ENCODE data around the gene ATP6V0B. TPM values are rescaled to one million over a fixed set of nuclear protein-coding genes. Genes with fewer than 3 reads are reported as not detected.

ATP6V0B gene
- total RNA-seq, 1 donor from 2014 or later = 75.5 TPM

GRCh38 chr1:43982808-43983207 lies 8.0 kb downstream of the ATP6V0B start:
- DNase-seq (no peak), ATAC-seq (ENCODE audit: low read depth) (no peak)
- Mint-ChIP-seq H3K27ac (no peak overlapping the region), H3K4me3 (no peak overlapping the region), H3K9me3 (no peaks in the 10 kb centered on the region), H3K27me3 (no peaks in the 10 kb centered on the region), H3K4me1 (peaks cover 20% of the 10 kb centered on the region), H3K36me3 (ENCODE audit: low read depth) (peaks cover 4% of the 10 kb centered on the region)
- TF ChIP-seq, protein P1, sequence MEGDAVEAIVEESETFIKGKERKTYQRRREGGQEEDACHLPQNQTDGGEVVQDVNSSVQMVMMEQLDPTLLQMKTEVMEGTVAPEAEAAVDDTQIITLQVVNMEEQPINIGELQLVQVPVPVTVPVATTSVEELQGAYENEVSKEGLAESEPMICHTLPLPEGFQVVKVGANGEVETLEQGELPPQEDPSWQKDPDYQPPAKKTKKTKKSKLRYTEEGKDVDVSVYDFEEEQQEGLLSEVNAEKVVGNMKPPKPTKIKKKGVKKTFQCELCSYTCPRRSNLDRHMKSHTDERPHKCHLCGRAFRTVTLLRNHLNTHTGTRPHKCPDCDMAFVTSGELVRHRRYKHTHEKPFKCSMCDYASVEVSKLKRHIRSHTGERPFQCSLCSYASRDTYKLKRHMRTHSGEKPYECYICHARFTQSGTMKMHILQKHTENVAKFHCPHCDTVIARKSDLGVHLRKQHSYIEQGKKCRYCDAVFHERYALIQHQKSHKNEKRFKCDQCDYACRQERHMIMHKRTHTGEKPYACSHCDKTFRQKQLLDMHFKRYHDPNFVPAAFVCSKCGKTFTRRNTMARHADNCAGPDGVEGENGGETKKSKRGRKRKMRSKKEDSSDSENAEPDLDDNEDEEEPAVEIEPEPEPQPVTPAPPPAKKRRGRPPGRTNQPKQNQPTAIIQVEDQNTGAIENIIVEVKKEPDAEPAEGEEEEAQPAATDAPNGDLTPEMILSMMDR (IDR thresholded peaks at IDR 0.05) = no peak
- intact Hi-C loops (cut with micrococcal nuclease) = loop anchor here (1.0 kb wide), 1 partner anchor 8 kb away; the partner anchor contains the start of gene CCDC24
- ChIA-PET CTCF (no interaction called here), POLR2A (no interaction called here)

GRCh38 chr1:43983253-43983899 lies 8.6 kb downstream of the ATP6V0B start:
- intact Hi-C loops (cut with micrococcal nuclease) = loop anchor here (1.0 kb wide), 1 partner anchor 8 kb away; the partner anchor contains the start of gene CCDC24
- POLR2A ChIA-PET = no interaction called here
- H3K36me3 Mint-ChIP-seq (ENCODE audit: low read depth) = no peaks in the 10 kb centered on the region
- DNase-seq (no peak), ATAC-seq (ENCODE audit: low read depth) (no peak)
- no peak overlapping the region for H3K27ac Mint-ChIP-seq
- H3K4me3 Mint-ChIP-seq = no peak overlapping the region
- H3K27me3 Mint-ChIP-seq = no peaks in the 10 kb centered on the region
- CTCF ChIA-PET = no interaction called here
- no peaks in the 10 kb centered on the region for H3K9me3 Mint-ChIP-seq
- peaks cover 14% of the 10 kb centered on the region for H3K4me1 Mint-ChIP-seq
- TF ChIP-seq, protein P1 (IDR thresholded peaks at IDR 0.05) = no peak

DNA sequence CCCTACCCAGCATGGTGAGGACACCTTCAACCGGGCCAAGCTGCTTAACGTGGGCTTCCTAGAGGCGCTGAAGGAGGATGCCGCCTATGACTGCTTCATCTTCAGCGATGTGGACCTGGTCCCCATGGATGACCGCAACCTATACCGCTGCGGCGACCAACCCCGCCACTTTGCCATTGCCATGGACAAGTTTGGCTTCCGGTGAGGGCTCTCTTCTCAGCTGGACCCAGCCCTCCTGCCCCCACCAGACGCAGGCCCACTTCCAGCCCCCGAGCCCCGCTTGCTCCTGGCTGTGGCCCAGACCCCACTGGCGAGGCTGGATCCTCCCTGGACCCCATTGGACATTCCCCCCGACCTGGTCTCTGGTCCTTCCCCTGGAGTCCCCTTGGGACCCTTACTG lies 10.1 kb downstream of the ATP6V0B start:
- CTCF ChIA-PET = no interaction called here

GRCh38 chr1:43985984-43986595 lies 11.3 kb downstream of the ATP6V0B start:
- ATAC-seq (ENCODE audit: low read depth) (no peak), DNase-seq (no peak)
- H3K27ac Mint-ChIP-seq = no peak overlapping the region
- ChIA-PET CTCF (no interaction called here), POLR2A (no interaction called here)
- H3K4me1 Mint-ChIP-seq = peaks cover 3% of the 10 kb centered on the region
- intact Hi-C loops (cut with micrococcal nuclease) = no loop called here
- no peak overlapping the region for H3K4me3 Mint-ChIP-seq
- H3K27me3 Mint-ChIP-seq = no peaks in the 10 kb centered on the region
- TF ChIP-seq, protein P1 (IDR thresholded peaks at IDR 0.05) = no peak
- no peaks in the 10 kb centered on the region for H3K36me3 Mint-ChIP-seq (ENCODE audit: low read depth)
- H3K9me3 Mint-ChIP-seq = no peaks in the 10 kb centered on the region

More for the DNA sequence above, 10.1 kb downstream of the ATP6V0B start:
- Mint-ChIP-seq H3K9me3 (no peaks in the 10 kb centered on the region), H3K4me3 (no peak overlapping the region), H3K27me3 (no peaks in the 10 kb centered on the region), H3K4me1 (peaks cover 7% of the 10 kb centered on the region), H3K27ac (no peak overlapping the region), H3K36me3 (ENCODE audit: low read depth) (no peaks in the 10 kb centered on the region)
- TF ChIP-seq, protein P1 (IDR thresholded peaks at IDR 0.05) = no peak
- DNase-seq (no peak), ATAC-seq (ENCODE audit: low read depth) (no peak)
- intact Hi-C loops (cut with micrococcal nuclease) = no loop called here
- POLR2A ChIA-PET = no interaction called here

DNA sequence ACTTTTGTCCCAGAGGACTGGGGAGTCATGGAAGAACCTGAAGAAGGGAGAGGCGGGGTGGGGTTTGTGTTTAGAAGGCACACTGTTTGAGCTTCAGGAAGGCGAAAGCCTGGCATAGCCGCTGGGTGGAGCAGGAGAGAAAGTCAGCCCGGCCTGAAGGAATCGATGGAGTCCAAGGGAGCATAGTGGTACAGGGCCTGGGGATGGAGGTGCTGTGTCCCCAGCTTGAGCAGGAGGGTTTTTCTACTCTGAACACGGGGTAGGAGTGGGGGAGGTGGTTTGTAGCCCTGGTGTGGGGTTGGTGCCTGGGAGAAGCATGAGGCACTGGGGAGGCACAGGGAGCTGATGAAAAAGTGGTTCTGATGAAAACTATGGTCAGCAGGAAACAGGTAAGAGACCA lies 12.0 kb downstream of the ATP6V0B start:
- no peaks in the 10 kb centered on the region for H3K27me3 Mint-ChIP-seq
- DNase-seq (no peak), ATAC-seq (ENCODE audit: low read depth) (no peak)
- H3K9me3 Mint-ChIP-seq = no peaks in the 10 kb centered on the region
- peaks cover 7% of the 10 kb centered on the region for H3K4me1 Mint-ChIP-seq
- ChIA-PET POLR2A (no interaction called here), CTCF (no interaction called here)
- H3K36me3 Mint-ChIP-seq (ENCODE audit: low read depth) = peaks cover 2% of the 10 kb centered on the region
- TF ChIP-seq, protein P1 (IDR thresholded peaks at IDR 0.05) = no peak
- no peak overlapping the region for H3K27ac Mint-ChIP-seq
- no peak overlapping the region for H3K4me3 Mint-ChIP-seq
- intact Hi-C loops (cut with micrococcal nuclease) = no loop called here
